HepG2 (cell line): ENCODE results near the gene ZNF322. TPM values are rescaled to one million over a fixed set of nuclear protein-coding genes. Genes with fewer than 3 reads are reported as not detected.

ENCODE experiments used
- BCL6 ChIP-seq: IDR thresholded peaks from 2 replicates; pipeline ENCODE4 v1.6.1; 2016; ENCODE audit warnings: missing genetic modification reagents, missing compliant biosample characterization
- ELF3 ChIP-seq: IDR thresholded peaks from 2 replicates; pipeline ENCODE4 v1.6.1; 2016; ENCODE audit warnings: missing genetic modification reagents, missing compliant biosample characterization
- GATAD2A ChIP-seq: IDR thresholded peaks from 2 replicates; pipeline ENCODE4 v1.6.1; 2016
- IRF2 ChIP-seq: IDR thresholded peaks from 2 replicates; pipeline ENCODE4 v1.6.1; 2018; ENCODE audit warnings: missing genetic modification reagents, missing compliant biosample characterization
- ISL2 ChIP-seq: sonication (generic); formaldehyde crosslinking; IDR thresholded peaks from 2 replicates; pipeline ENCODE4 v1.5.0; 2020; ENCODE audit warnings: missing genetic modification reagents
- KDM1A ChIP-seq: IDR thresholded peaks from 2 replicates; pipeline ENCODE4 v1.6.1; 2016; ENCODE audit warnings: missing compliant biosample characterization
- RXRB ChIP-seq: IDR thresholded peaks from 2 replicates; pipeline ENCODE4 v1.6.1; 2016; ENCODE audit warnings: borderline replicate concordance, missing genetic modification reagents, missing compliant biosample characterization
- SAP130 ChIP-seq: IDR thresholded peaks from 2 replicates; pipeline ENCODE4 v1.6.1; 2016; ENCODE audit warnings: low read depth
- SSRP1 ChIP-seq: IDR thresholded peaks from 2 replicates; pipeline ENCODE4 v1.6.1; 2016; ENCODE audit warnings: control low read depth
- ZFP36L1 ChIP-seq: sonication (generic); formaldehyde crosslinking; IDR thresholded peaks from 2 replicates; pipeline ENCODE4 v1.8.0; 2022; ENCODE audit warnings: mild to moderate bottlenecking, missing genetic modification reagents, moderate library complexity
- ZNF10 ChIP-seq: sonication (generic); formaldehyde crosslinking; IDR thresholded peaks from 2 replicates; pipeline ENCODE4 v1.4.0; 2020; ENCODE audit warnings: mild to moderate bottlenecking, low read depth, missing genetic modification reagents, borderline replicate concordance
- ZNF121 ChIP-seq: sonication (generic); formaldehyde crosslinking; IDR thresholded peaks from 2 replicates; pipeline ENCODE4 v1.5.0; 2020; ENCODE audit warnings: mild to moderate bottlenecking, missing genetic modification reagents
- ZNF160 ChIP-seq: sonication (generic); formaldehyde crosslinking; IDR thresholded peaks from 2 replicates; pipeline ENCODE4 v1.8.0; 2022; ENCODE audit warnings: mild to moderate bottlenecking, inconsistent platforms, missing genetic modification reagents
- ZNF557 ChIP-seq: sonication (generic); formaldehyde crosslinking; IDR thresholded peaks from 2 replicates; pipeline ENCODE4 v1.4.0; 2020; ENCODE audit warnings: missing genetic modification reagents
- ZNF562 ChIP-seq: sonication (generic); formaldehyde crosslinking; IDR thresholded peaks from 2 replicates; pipeline ENCODE4 v1.8.0; 2022; ENCODE audit warnings: missing genetic modification reagents, borderline replicate concordance
- ZNF720 ChIP-seq: sonication (generic); formaldehyde crosslinking; IDR thresholded peaks from 2 replicates; pipeline ENCODE4 v1.4.0; 2020; ENCODE audit warnings: missing genetic modification reagents
- ZNF768 ChIP-seq: sonication (generic); formaldehyde crosslinking; IDR thresholded peaks from 2 replicates; pipeline ENCODE4 v1.4.0; 2020; ENCODE audit warnings: missing genetic modification reagents
- ZNF878 ChIP-seq: sonication (generic); formaldehyde crosslinking; IDR thresholded peaks from 2 replicates; pipeline ENCODE4 v1.8.1; 2023; ENCODE audit warnings: mild to moderate bottlenecking, missing genetic modification reagents, moderate library complexity
- polyA plus RNA-seq, 8 experiments: library from polyadenylated mRNA; depleted of rRNA in 3 of 8; stranded (reverse) in 7 of 8; unstranded in 1 of 8; fragments of >200 nt; fragmentation: Illumina TruSeq in 4 of 8; extraction: Trizol in 4 of 8; gene quantifications; 2 replicates each; pipeline versions ENCODE4 v1.2.1 to v1.2.3, GENCODE V29; 2011 to 2016; ENCODE audit warnings: low read depth in 4 of 8, missing spikeins in 1 of 8, mixed read lengths in 1 of 8; ENCODE audit not compliant: insufficient read depth in 1 of 8
- total RNA-seq, 5 experiments: library from RNA; depleted of rRNA; stranded (reverse); fragments of >200 nt; fragmentation: Illumina TruSeq; extraction: Trizol; gene quantifications; 2 replicates each; pipeline ENCODE4 v1.2.3, GENCODE V29; 2016; ENCODE audit warnings: low read depth in 1 of 5
- TF ChIP-seq, protein P1 (sequence below): sonication (generic); formaldehyde crosslinking; IDR thresholded peaks from 2 replicates; pipeline ENCODE4 v1.8.1; 2023; ENCODE audit warnings: mild to moderate bottlenecking, missing genetic modification reagents, borderline replicate concordance
- TF ChIP-seq, protein P2 (sequence below): sonication (generic); IDR thresholded peaks from 2 replicates; pipeline ENCODE4 v1.6.1; 2016; ENCODE audit warnings: low read depth, borderline replicate concordance
- TF ChIP-seq, protein P3 (sequence below): sonication (generic); formaldehyde crosslinking; IDR thresholded peaks from 2 replicates; pipeline ENCODE4 v1.5.1; 2020; ENCODE audit warnings: mild to moderate bottlenecking, moderate library complexity, missing genetic modification reagents
- TF ChIP-seq, protein P4 (sequence below): IDR thresholded peaks from 2 replicates; pipeline ENCODE4 v1.6.1; 2016; ENCODE audit warnings: missing compliant biosample characterization, missing genetic modification reagents, borderline replicate concordance
- TF ChIP-seq, protein P5 (sequence below): sonication (generic); formaldehyde crosslinking; IDR thresholded peaks from 2 replicates; pipeline ENCODE4 v1.5.1; 2020; ENCODE audit warnings: missing genetic modification reagents, mild to moderate bottlenecking, borderline replicate concordance

Gene ZNF322
- total and polyA plus RNA-seq, 2 of the 13 experiments (the other 11 are each of a cell fraction or from before 2014, with no cell fraction given), result 8.3 to 22.8 TPM

DNA sequence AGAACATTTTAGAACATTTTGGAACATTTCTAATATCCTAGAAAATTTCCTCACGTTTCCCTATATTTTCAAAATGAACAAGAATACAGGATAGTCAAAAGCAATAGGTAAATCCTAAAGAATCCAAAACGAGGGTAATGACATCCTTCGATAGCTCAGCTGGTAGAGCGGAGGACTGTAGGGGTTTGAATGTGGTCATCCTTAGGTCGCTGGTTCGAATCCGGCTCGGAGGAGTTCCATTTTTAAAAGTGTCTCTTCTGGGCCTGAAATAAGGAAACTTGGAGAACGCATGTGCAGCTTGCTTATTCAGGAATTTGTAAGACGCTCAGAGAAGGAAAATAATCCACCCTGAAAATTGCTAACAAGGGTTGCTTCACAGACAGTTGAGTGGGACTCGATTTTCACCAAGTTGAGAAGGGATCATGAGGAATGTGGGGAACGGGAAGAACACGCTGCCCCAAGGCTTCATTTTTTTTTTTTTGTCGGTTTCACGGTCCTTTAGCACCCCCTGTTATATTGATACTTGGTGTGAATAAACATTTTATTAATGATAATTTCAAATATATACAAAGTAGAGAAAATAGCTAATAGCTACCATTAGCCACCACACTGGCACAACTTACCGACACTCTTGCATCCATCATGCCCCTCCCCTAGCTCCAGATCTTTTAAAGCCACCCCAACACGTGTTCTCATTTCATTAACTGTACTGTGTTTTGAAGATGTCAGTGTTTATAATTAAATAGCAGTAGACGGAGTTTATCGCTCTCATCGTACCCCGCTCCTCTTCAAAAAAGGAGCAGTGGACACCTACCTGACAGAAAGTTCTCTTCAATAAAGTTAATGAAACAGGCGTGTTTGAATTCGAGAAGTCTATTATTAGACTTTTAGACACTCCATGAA is 64.6 kb downstream of the ZNF322 start (continued):
- no peak for TF ChIP-seq ZNF720 (CRISPR knock-in tag)
- peak; percentile 29; the same call in 1 of the 2 replicates for TF ChIP-seq ZNF878 (CRISPR knock-in tag)
- peak; percentile 34; the same call in 1 of the 2 replicates for TF ChIP-seq GATAD2A (CRISPR knock-in tag)
- TF ChIP-seq ZNF160 (CRISPR knock-in tag), result no peak
- peak; percentile 16; the same call in 1 of the 2 replicates for TF ChIP-seq RXRB (CRISPR knock-in tag)
- TF ChIP-seq, protein P1, sequence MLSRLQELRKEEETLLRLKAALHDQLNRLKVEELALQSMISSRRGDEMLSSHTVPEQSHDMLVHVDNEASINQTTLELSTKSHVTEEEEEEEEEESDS (CRISPR knock-in tag), result no peak
- TF ChIP-seq, protein P2, sequence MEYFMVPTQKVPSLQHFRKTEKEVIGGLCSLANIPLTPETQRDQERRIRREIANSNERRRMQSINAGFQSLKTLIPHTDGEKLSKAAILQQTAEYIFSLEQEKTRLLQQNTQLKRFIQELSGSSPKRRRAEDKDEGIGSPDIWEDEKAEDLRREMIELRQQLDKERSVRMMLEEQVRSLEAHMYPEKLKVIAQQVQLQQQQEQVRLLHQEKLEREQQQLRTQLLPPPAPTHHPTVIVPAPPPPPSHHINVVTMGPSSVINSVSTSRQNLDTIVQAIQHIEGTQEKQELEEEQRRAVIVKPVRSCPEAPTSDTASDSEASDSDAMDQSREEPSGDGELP, result peak; percentile 78
- no peak for TF ChIP-seq ZNF10 (CRISPR knock-in tag)
- 0 out of 2 replicates have a peak, but pooled peaks have one; percentile 16 for TF ChIP-seq ISL2 (CRISPR knock-in tag)
- no peak for TF ChIP-seq ZNF768 (CRISPR knock-in tag)
- no peak for TF ChIP-seq ZFP36L1 (CRISPR knock-in tag)
- TF ChIP-seq SSRP1 (CRISPR knock-in tag), result 0 out of 2 replicates have a peak, but pooled peaks have one; percentile 47
- TF ChIP-seq ZNF121 (CRISPR knock-in tag), result no peak
- TF ChIP-seq, protein P3, sequence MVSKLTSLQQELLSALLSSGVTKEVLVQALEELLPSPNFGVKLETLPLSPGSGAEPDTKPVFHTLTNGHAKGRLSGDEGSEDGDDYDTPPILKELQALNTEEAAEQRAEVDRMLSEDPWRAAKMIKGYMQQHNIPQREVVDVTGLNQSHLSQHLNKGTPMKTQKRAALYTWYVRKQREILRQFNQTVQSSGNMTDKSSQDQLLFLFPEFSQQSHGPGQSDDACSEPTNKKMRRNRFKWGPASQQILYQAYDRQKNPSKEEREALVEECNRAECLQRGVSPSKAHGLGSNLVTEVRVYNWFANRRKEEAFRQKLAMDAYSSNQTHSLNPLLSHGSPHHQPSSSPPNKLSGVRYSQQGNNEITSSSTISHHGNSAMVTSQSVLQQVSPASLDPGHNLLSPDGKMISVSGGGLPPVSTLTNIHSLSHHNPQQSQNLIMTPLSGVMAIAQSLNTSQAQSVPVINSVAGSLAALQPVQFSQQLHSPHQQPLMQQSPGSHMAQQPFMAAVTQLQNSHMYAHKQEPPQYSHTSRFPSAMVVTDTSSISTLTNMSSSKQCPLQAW (CRISPR knock-in tag), result no peak
- TF ChIP-seq, protein P4, sequence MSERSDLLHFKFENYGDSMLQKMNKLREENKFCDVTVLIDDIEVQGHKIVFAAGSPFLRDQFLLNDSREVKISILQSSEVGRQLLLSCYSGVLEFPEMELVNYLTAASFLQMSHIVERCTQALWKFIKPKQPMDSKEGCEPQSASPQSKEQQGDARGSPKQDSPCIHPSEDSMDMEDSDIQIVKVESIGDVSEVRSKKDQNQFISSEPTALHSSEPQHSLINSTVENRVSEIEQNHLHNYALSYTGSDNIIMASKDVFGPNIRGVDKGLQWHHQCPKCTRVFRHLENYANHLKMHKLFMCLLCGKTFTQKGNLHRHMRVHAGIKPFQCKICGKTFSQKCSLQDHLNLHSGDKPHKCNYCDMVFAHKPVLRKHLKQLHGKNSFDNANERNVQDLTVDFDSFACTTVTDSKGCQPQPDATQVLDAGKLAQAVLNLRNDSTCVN (CRISPR knock-in tag), result no peak
- peak; percentile 34; the same call in 1 of the 2 replicates for TF ChIP-seq IRF2
- no peak for TF ChIP-seq ZNF562 (CRISPR knock-in tag)
- no peak for TF ChIP-seq BCL6
- 0 out of 2 replicates have a peak, but pooled peaks have one; percentile 23 for TF ChIP-seq ZNF557 (CRISPR knock-in tag)
- TF ChIP-seq, protein P5, sequence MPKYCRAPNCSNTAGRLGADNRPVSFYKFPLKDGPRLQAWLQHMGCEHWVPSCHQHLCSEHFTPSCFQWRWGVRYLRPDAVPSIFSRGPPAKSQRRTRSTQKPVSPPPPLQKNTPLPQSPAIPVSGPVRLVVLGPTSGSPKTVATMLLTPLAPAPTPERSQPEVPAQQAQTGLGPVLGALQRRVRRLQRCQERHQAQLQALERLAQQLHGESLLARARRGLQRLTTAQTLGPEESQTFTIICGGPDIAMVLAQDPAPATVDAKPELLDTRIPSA (CRISPR knock-in tag), result no peak
- 0 out of 2 replicates have a peak, but pooled peaks have one; percentile 17 for TF ChIP-seq KDM1A
- no peak for TF ChIP-seq ELF3
- TF ChIP-seq SAP130 (CRISPR knock-in tag), result 0 out of 2 replicates have a peak, but pooled peaks have one; percentile 22
